NCI-H146 (cell line): ENCODE results near the gene TEX29.

Source experiments
- DNase-seq: peaks from one replicate; lab custom pipeline; 2025; lab: John Stamatoyannopoulos, UW

The TEX29 gene

DNA sequence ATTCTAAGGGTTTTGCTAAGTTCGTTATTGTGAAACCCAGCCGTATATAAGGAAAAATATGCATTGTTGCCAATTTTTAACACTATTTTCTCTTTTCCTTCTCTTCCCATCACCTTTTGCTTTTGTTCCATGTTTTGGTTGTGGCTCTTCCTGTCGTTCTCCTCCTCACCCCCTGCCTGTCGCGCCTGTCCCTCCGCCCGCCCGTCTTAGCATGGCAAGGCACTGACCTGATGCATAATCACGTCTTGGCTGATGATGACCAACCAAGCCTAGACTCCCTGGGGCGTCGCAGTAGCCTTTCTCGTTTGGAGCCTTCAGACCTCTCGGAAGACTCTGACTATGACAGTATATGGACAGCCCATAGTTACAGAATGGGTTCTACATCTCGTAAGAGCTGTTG is 28.5 kb upstream of the TEX29 start:
- DNase-seq, result no peak

DNA sequence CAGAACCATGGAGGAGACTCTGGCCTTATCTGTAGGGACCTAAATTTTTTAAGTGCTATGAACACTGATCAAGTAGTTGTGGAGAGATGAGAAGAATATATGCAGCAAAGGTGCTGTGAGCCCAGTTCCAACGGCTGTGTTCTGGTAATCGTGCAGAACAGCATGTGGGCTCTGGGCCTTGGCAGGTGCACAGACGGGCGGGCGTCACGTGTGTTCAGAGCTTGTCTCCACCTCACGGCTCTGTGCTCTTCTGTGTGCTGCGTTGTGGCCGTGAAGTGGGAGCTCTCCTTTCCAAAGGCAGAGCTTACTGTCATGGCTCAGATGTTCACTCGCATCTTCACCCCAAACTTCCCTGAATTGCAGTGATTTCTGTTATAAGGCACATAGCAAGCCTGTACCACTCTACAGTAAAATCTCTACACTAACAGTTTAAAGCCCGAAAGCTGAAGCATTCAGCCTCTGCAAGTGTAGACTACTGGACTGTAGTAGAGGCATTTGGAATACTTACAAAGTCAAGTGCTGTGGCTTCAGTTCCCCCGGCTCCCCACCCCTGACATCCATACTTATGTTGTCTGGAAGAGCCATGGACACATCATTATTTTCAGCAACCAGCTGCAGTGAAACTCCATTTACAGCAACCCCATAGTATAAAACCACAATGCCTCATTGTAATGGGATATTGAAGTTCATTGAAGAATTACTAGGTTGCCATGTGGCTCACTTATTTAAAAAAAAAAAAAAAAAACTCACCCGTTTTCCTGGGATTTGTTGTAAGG is 27.5 kb upstream of the TEX29 start:
- no peak for DNase-seq

DNA sequence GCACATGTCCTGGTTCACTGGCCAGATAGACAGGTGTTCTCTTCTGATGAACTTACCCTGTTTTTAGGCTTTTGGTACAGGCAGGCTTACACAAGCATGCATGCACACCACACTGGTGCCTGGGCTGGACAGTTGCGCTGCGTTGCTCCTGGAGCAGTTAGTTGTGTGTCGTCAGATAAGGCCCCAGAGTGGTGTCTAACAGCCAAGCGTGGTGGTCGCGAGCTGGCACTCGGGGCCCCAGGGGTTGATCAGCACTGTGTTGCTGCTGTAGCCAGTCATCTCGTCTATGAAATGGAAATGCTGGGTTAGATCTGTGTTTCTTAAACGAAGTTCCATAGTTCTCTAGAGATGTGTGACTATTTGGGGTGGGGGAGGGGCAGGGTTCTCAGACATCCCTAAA is 24.6 kb upstream of the TEX29 start:
- DNase-seq, result no peak

DNA sequence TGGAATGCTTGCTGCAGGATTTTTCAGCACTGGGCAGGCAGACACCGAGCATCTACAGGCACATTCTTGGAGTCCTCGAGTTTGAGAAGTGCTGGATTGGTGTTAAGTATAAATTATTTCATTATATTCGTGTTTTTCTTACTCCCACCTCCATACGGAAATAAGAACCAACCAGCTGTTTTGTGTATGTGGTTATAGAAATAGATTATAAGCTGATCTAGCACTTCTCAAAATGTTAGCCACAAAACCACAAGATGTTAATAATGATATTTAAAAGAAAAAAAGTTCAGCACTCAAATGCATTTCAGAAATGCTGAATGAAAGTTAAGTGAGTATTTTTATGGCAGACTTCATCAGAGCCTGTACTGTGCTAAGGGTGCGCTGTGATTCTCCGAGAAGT is 24.0 kb upstream of the TEX29 start:
- no peak for DNase-seq

DNA sequence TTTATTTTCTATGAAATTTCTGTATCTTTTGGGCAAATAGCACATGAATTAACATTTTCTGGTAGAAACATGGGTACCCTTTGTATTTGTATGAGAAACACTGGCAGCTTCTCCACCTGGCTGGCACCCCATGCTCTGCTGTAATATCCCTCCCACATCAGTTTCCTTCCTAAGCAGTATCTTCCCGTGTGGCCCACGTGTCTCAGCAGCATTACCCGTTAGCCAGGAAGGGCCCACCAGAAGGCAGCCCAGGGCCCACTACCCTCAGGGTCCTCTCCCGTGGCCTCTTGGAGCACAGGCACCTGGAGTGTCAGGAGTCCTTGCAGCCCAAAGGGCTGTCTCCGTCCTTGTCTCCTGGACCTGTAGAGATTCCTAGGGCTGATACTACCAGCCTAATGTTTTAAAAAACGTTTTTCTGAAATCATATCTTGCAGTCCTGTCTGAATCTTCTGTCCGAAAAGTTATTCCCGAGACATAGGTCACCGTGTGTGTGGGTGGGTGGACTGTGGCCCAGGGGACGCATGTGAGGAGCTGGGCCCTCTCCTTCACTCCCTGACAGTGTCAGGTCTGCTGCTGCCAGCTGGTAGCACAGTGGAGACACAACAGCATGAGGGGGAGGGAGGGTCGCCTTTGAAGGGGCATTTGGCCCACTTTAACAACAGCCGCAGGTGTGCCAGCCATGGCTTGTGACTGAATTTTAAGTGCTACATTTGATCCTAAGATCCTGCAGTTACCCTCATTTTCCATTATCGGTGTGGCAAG is 22.0 kb upstream of the TEX29 start:
- DNase-seq, result no peak

DNA sequence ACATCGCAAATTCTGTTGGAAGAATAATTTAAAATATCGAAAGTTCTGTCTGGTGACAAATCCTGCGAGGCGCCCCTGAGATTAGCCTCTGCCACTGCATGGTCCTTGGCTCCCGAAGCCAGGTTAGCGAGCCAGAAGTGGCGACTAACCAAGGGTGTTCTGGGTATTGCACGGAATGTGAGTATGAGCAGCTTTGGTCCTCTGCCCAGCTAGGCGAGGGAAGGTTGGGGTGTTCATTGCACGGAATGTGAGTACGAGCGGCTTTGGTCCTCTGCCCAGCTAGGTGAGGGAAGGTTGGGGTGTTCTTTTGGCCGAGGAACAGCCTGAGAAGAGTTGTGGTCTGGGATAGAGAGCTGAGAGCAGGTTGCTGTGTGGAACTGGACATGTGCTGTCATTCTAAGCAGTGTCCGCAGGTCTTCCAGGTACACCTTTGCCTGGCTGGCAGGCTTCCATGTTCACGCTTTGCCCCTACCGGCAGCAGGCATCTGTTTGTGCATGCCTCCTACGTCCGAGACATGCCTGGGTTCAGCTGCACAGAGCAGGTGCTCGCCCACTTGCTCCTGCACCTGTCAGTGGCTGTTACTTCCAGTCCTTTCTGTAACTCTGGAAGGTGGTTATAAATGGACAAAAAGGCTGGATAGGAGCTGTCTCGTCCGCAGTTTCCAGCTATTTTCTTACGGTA is 18.3 kb upstream of the TEX29 start:
- no peak for DNase-seq

DNA sequence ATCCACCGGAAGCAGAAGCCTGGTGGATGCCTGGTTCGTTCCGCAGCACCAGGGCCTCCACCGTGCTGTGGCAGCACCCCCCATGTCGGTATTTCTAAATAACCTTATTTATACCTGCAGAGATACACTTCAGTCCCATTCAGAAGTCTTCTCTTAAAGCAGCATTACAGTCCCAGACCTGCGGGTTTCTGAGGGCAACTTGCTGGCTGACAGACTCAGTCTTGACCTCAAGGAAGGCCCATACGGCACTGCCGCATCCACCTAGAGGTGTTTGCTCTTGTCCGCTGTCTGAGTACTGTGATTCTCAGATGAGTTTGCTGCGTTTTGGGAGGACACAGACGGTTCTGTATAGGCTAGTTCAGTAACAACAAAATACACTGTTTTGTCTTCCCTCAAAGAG is 16.9 kb upstream of the TEX29 start:
- no peak for DNase-seq

DNA sequence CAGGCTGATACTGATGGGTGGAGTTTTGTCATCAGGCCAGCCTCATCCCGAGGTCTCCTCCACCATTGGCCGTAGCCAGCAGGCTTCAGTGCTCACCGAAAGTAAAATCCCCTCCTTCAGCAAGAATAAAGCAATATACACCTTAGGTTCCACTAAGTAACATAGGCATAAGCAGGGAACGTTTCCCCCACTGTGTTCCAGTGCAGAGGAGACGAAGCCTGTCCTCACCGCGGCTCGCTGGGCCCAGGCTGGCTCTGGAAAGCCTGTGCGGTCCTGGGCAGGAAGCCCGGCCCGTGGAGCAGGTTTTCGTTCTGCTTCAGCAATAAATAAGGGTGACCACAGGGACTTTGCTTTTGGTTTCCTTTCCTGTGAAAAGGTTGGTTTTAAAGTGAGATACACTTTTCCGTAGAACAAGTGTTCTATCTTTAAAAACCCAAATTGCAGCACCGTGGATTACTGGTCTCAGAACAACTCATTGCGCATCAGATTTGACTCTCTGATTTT is 16.3 kb upstream of the TEX29 start:
- DNase-seq, result no peak

DNA sequence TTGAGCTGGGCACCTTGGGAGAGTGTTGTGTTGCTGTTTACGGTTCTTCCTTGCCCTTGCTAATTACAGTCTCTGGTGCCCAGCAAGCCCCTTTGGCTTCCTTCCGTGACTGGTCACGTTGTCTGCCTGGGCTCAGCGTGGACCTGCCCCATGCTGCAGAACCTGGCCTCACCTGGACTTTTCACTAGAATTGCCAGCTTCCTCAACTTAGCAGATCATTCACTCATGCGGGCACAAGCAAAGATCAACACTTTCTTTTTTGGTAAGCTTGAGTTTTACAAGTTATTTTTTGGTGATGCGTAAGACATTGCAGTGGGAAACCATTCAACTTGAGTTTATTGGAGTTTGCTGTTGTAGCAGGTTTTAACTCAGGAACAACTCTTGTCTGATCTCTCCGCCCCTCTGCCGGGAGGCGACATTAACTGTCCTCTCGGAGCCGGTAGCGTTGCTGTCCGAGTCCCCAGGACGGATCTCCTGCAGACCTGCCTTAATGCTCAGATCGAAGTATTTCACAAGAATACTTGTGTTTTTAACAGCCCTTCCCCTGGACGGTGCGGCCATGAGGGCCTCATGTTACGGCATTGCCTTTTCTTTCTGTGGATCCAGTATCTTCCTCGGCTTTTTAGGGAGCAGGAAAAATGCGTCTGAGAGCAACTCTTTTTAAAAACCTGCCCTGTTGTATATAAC is 15.7 kb upstream of the TEX29 start:
- DNase-seq, result no peak

DNA sequence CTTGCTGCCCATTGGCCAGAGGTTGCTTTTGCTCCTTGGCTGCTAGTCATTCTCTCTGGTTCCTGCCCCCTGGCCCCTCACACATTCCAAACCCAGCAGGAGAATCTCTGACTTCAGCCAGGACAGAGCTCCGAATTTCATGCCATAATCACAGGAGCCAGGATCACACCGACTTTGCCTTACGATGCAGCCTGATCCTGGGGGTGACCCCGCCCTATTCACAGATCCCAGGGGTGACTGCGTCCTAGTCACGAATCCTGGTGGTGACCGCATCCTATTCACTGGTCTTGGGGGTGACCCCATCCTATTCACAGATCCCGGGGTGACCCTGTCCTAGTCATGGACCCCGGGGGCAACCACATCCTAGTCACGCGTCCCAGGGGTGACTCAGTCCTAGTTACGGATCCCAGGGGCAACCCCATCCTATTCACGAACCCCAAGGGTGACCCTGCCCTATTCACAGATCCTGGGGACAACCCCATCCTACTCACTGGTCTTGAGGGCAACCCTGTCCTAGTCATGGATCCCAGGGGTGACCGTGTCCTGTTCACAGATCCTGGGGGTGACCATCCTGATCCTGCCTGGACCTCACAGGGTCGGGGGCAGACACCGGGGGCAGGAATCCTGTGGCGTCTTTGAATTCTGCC is 7.4 kb upstream of the TEX29 start:
- no peak for DNase-seq

DNA sequence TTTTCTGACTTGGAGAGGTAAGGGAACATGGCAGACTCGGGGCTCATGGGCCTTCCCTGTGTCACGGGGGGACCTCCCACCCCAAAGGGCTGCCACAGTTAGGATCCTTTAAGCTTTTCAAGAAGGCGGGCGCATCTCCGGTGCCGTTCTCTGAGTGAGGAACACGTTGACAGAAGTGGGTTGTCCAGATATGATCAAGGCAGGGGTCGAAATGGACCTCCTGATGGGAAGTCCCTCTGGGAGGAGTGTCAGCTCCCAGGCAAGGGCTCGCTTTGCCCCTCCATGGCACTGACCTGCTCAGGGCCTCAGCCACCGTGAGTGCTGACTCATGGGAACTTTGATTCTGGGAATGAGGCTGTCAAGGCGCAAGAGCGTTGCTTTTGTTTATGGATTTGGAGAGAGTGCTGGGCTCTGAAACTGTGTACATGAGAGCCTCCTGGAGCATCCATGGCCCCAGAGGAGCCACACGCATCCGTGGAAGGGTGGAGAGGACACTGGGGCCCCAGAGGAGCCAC is 6.5 kb upstream of the TEX29 start:
- DNase-seq, result no peak

DNA sequence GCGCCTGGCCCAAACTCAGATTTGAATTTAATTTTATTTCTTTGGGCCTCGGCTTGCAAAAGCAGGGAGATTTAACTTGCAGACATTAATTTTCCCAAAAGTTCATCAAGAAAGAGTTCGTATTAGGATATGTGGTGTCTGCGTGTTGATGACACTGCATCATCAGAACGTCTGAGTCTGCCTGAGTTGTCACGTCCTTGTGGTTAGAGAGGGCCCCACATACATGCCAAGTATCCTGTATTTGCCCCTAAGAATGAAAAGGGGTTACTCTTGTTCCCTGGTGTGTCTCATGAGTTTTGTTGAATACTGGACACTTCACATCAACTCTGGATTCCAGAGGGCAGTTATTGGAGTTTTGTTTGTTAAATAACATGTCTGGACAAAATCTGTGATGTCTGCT is 5.6 kb upstream of the TEX29 start:
- DNase-seq, result no peak

DNA sequence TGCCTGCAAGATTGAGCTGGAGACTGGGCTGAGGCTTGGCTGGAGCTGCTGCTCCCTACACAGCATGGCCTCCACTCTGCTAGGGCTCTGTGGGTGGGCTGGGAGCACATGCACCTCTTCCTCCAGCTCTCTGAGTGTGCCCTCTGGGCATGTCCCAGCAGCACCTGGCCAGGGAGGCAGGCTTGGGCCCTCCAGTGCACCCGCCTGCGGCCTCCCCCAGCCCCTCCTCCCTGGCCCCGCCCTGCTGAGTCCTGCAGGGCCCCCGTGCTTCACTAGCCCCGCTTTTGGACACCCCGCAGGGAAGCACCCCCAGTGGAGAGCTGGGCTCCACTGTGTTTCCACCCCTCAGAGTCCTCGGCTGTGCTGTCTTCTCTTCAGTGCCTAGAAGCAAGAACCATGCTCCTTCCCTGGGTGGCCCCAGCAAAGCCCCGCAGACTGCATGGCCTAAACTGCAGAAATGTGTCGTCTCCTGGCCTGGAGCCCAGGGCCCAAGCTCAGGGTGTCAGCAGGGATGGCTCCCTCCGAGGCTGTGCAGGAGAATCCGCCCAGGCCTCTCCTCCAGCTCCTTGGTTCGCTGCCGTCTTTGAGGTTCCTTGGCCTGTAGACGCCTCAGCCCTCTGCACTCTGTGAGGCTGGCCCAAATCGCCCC is 5.0 kb upstream of the TEX29 start:
- DNase-seq, result peak; percentile 7

DNA sequence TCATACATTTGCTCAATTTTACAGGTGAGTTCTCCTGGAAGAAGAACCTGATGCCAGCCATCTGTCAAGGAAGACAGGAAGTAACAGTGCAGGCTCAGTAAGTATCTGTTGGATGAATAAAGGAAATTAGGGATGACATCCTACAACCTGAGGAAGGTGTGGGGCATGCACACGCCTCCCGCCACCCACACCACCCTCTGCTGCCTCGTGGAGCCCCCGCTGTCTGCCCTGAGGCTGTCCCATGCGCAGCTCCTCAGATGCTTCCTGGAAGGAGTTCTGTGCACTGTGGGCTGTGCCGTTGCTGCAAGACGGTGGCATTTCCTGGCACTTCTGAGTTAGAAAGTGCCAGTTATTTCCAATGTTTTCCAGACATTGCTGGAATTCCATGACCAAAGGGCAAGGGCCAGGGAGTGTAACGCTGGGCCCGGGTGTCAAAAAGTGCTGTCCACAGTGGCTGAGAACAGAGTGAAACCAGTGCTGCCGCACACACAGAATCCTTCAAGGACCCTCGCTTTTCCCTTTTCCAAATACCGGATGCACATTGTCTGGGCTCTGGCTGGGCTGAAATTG is 4.2 kb upstream of the TEX29 start:
- DNase-seq, result no peak

DNA sequence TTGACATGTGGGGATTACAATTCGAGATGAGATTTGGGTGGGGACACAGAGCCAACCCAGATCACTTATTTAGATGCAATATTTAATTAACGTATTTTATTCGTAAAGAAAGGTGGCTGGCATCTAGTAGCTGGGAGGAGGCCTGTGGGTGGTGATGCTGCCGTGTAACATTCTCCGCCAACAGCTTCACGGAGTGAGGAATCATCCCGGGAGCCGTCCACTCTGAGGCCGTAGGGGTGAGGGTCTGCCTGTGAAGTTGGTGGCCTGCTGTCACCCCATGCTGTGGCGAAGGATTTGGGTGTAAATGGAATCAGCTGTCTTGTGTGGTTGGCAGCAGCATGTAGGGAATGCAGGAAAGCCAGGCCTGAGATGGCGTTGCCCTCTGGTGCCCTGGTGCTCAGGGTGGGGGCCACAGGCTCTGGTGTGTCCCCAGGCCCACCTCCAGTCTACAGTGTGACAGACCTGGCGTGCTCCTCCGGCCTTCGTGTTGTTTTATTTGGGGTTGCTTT is 3.3 kb upstream of the TEX29 start:
- DNase-seq, result no peak

DNA sequence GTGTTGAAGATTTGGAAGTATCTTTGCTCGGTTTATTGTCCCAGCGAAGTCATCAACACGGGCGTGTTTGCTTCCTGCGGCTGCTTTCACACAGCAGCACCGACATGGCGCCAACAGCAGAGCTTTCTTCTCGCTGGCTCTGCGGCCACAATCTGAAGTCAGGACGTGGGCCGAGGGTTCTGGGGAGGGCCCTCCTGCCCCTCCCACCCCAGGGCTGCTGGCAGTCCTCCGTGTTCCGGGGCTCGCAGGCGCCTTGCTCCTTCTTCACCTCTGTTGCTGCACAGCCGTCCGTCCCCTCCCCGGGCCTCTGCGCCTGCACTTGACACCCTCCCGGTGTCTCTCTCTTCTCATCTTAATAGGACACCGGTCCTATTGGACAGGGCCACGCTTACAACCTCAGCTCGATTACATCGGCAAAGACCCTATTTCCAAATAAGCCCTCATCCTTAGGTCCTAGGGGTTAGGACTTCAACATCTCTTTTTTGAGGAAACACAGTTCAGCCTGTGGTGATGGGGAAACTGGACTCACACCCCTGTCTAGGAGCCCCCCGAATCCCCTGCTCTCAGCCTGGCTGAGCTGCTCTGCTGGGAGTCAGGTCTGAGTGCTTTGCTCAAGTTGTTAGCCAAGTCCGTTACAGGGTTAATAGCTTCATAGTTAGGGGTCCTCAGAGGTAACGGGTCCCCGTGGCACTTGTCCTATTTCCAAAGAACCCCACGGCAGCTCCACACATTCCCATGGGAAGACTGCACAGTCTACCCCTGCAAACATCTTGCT is 2.7 kb upstream of the TEX29 start:
- no peak for DNase-seq

DNA sequence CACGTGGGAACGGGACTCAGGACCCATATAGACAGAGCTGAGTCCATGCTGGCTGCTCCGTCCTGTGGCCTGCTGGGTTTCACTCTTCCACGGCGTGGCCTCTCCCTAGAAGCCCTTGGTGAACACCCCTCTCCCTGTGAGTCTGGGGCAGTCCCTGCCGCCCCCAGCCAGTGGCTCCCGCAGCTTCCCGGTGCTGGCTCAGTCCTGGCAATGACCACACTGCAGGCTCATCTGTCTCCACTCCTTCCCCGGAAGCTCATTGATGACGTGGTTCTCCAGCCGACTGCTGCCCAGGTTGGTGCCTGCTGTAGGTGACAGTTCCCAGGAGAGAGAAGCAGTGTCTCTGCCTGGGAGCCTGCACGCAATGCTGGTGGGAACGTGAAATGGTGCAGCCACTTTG is 2.1 kb upstream of the TEX29 start:
- no peak for DNase-seq

DNA sequence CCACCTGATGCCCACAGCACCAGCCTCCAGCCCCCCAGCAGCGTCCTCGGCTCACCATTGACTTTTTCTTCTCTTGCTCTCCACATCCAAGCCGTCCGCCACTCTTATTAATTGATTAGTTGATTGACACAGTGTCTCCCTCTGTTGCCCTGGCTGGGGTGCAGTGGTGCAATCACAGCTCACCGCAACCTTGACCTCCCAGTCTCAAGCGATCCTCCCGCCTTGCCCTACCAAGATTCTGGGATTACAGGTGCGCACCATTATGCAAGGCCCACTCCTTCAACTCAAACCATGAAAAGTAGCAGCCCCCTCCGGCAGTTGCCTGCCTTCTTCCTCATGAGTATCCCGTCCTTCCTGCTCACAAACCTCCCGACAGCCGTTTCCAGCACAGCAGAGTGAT is 921 bp upstream of the TEX29 start:
- DNase-seq, result no peak

DNA sequence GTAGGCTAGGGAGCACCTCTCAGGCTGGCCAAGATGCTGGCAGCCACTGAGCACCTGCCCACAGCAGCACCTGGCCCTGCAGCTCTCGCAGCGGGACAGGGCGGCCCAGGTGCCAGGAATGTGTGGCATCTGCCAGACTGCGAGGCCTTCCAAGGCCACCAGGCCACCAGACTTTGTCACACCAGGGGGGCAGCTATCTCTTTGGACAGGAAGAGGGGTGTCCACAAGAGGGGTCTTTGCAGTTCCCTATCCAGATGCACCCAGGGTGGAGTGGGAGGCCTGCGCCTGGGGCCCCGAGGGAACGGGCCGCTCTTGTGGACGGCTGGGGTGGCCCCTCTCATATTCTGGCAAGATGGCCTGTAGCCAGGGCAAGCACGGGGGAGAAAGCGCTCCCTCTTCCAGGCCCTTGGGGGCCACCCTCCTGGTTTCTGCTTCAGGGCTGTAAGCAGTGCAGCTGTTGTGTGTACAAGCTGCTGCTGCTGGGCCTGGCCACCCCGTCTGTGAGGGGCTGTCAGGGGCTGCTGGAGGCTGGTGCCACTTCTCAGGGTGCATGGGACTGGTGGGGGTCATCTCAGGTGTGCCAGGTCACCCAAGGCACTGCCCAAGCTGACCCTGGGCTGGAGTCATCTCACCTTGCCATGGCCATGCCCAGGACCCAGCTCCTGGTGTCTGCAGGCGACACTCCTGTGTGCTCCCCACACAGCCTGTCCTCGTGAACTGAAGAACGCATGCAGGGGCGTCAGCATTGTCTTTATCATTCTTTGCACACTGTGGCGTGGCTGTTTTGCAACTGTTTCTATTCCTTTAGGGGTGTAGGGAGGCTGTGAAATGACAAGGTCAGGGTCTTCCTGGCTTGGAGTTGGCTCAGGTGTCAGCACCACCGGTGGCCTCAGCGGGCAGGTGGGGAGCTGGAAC is 1.8 kb downstream of the TEX29 start:
- DNase-seq, result no peak
